Testis (tissue), 2 donors: ENCODE measurements around the gene NUDT8.

Source experiments
- POLR2A ChIP-seq: fragments of 450-650 bp; IDR thresholded peaks from one replicate; pipeline ENCODE4 v1.6.1; 2017; ENCODE audit warnings: antibody characterized with exemption, mild to moderate bottlenecking, moderate library complexity
- TF ChIP-seq, protein P1 (sequence below), 3 experiments: fragments of 450-650 bp in 2 of 3; fragments of 200-600 bp in 1 of 3; sonication (generic) in 1 of 3; IDR thresholded peaks; one replicate each; pipeline ENCODE4 v1.5.1; 2016 to 2019; ENCODE audit warnings: antibody characterized with exemption in 3 of 3, mild to moderate bottlenecking in 2 of 3, moderate library complexity in 1 of 3

GRCh38 chr11:67640021-67640757 lies 10.5 kb upstream of the NUDT8 start:
- TF ChIP-seq, protein P1, sequence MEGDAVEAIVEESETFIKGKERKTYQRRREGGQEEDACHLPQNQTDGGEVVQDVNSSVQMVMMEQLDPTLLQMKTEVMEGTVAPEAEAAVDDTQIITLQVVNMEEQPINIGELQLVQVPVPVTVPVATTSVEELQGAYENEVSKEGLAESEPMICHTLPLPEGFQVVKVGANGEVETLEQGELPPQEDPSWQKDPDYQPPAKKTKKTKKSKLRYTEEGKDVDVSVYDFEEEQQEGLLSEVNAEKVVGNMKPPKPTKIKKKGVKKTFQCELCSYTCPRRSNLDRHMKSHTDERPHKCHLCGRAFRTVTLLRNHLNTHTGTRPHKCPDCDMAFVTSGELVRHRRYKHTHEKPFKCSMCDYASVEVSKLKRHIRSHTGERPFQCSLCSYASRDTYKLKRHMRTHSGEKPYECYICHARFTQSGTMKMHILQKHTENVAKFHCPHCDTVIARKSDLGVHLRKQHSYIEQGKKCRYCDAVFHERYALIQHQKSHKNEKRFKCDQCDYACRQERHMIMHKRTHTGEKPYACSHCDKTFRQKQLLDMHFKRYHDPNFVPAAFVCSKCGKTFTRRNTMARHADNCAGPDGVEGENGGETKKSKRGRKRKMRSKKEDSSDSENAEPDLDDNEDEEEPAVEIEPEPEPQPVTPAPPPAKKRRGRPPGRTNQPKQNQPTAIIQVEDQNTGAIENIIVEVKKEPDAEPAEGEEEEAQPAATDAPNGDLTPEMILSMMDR (IDR thresholded peaks at IDR 0.05) = peak in 2 of 3 experiments; percentile 43 to 49
- no peak for TF ChIP-seq POLR2A
